HG03378 (cell line): ENCODE results near the gene FOXN3.
"Not testable (repeated sequence)": the region's sequence is repeated elsewhere in the genome, so short reads cannot be mapped to it uniquely, and the experiment has no call there.

Experiments used
- ATAC-seq: cut with Tn5 transposase; IDR thresholded peaks from one replicate; pipeline ENCODE4 v1.9.1; 2021; ENCODE audit warnings: mild to moderate bottlenecking, moderate library complexity; ENCODE audit not compliant: unreplicated experiment

FOXN3 gene

DNA sequence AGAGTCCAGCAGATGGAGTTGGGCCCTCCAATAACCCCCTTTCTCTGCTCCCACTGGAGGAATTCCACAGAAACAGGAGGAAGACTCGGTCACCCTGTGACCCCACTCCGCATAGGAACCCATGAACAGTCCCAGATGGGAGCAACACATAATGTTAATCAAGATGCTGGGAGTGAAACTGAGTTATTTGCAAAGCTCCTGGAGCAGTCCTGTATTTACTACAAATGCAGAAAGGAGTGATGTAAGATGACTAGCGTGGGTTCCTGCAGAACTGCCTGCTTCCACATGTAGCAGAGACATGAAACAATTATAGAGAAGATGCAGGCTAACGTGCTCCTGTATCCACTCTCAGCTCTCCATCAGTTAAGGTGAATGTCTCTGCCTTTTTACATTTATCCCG lies 274.7 kb downstream of the FOXN3 start:
- no peak for ATAC-seq

DNA sequence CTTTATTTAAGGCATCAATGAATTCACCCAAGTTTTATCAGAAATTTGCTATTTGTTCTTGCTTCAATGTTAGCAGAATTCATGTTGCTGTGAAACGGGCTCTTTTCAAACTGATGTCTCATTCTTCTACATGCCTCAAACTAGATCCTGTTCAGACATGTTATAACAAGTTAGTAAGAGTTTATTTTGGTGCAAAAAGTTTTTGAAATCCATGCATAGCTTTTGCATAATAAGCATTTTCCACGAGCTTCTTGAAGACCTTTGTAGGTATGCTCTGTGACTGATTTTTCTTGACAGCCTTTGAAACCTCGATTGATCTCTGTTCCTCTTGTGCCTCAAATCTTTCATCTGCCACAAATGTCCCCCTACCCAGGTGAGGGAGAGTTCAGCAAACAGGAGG lies 275.2 kb downstream of the FOXN3 start:
- no peak for ATAC-seq

- no peak for ATAC-seq
Measured at GRCh38 chr14:89140326-89140725, 276.7 kb downstream of the FOXN3 start.

DNA sequence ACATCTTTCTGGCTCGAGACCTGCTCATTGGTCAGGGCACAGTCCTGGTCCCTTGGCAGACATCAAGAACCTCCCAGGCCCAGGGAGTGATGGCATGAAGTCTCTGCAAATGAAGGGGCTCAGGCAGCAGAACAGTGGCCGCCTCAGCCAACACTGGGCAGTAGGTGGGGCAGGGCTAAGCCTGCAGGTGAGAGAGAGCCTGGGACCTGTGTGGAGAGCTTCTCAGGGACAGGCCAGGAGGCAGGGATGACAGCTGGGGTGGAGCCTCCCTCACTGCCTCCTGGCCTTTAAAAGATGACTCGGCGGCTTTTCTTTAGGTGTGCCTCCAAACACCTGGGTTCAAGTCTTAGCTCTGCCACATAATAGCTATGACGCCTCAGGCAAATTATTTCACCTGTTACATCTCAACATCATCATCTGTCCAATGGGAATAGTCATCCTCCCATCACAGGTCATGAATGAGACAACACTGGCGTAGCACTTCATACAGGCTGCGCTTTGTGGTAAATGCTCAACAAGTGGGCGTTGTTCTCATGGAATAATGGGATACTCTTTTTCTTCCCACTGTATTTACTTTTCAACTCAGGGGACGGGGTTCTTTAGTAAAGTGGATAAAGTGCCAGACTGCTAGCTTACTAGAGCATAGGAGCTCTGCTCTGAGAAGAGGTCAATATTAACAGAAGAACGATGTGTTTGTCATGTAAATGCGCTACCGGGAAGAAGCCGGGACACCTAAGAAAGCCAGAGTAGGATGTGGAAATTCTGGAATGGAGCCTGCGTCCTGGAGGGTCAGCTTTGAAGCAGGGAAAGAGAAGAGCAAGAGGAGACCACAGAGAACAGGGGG lies 277.4 kb downstream of the FOXN3 start:
- no peak for ATAC-seq

GRCh38 chr14:89138846-89139245 lies 278.2 kb downstream of the FOXN3 start:
- ATAC-seq = no peak

- ATAC-seq = no peak
Measured at GRCh38 chr14:89137526-89138163, 279.4 kb downstream of the FOXN3 start.

DNA sequence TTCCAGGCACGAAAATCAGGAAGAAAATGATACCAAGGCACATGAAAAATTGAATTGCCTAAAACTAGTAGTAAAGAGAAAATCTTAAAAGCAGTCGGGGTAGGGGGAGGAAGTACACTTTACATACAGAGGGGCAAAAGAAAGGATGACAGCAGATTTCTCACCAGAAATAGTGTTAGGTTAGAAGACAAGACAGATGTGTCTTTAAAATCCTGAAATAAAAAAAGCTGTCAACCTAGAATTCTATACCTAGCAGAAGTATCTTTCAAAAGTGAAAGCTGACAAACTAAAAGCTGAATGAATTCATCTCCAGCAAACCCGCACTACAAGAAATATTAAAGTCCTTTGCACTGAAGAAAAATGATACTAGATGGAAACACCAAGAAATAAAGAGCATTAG lies 280.4 kb downstream of the FOXN3 start:
- no peak for ATAC-seq

GRCh38 chr14:89134640-89135039 lies 282.4 kb downstream of the FOXN3 start:
- no peak for ATAC-seq

- ATAC-seq = no peak
Measured at GRCh38 chr14:89131004-89131750, 285.9 kb downstream of the FOXN3 start.

DNA sequence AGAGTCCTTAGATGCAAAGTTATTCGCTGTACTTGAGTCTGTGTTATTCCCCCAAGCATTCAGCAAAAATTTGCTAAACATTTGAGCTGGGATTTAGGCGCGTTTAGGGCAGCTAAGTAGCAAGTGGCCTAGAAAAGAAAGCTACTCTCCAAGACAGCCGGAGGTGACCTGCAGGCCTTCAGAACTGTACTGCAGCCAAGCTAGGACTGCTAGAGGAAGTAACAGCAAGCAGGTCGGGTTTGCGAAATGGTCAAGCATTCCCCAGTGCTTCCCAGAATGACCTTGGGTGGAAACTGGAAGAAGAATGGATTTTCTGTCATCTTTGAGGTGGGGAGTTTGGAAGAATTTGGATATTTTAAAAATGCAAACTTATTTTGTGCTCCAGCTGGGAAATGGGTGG lies 287.5 kb downstream of the FOXN3 start:
- no peak for ATAC-seq

DNA sequence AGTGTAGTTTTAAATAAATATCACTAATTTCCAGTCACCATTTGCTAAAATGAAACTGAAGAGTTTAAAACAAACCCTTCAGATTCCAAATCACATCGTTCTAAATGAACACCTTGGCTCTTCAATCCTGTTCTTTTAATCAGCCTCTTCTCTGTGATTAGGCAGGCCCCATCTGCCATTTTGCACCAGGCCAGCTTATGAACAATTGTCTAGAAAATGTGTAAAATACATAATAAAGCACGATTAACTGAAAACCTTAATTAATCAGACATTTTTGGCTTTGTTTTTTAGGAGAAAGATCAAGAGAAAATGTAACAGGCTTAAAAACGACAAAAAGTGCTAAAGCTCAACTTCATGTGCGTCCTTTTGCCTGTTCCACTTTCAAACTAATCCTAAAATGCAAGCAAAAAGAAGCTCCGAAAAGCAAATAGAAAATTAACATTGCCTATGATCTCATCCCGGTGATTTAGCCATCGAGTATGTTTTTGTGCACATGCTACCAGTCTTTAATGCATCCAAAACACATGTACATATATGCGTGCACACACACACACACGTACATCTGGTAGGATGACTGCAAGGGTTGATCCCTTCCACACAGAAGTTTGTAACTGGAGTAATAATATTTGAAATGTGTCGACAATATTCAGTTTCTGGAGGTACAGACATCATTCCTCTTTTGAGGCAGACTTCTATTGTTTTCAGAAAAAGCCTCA lies 288.6 kb downstream of the FOXN3 start:
- no peak for ATAC-seq

DNA sequence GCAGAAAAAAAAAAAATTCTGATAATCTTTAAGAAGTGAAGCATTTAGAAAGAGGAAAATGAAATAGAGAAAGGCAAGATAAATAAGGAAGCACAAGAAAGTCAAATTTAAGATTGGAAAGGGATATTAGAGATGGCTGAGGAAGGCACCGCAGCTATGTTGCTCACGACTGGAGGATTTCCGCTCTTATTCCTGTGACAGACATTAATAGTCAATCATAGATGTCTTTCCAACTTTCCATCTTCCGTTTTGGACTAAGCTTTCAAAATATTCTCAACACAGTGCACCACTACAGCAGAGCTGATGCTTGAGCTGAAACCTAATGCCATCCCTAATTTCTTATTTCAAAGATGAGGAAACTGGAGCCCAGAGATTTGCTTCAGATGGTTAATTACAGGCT lies 290.6 kb downstream of the FOXN3 start:
- ATAC-seq = no peak

DNA sequence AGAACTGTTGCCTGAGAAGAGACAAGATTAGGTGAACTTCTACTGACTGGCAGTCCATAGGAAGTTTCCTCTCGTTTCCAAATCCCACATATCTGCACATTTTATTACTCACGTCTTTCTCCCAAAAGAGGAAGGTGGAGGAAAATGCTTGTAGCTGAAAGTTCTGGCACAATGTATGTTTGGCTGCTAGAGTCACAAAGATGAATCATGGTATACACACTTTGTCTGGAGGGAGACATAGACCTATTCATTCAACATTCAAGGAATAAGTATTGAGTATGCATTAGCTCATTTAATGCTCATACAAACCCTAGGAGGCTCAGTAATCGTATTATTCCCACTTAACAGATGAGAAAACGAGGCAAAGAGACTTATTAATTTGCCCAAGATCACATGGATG lies 291.8 kb downstream of the FOXN3 start:
- no peak for ATAC-seq

- no peak for ATAC-seq
Measured at GRCh38 chr14:89123851-89124250, 293.2 kb downstream of the FOXN3 start.

- no peak for ATAC-seq
Measured at GRCh38 chr14:89123215-89123614, 293.8 kb downstream of the FOXN3 start.

DNA sequence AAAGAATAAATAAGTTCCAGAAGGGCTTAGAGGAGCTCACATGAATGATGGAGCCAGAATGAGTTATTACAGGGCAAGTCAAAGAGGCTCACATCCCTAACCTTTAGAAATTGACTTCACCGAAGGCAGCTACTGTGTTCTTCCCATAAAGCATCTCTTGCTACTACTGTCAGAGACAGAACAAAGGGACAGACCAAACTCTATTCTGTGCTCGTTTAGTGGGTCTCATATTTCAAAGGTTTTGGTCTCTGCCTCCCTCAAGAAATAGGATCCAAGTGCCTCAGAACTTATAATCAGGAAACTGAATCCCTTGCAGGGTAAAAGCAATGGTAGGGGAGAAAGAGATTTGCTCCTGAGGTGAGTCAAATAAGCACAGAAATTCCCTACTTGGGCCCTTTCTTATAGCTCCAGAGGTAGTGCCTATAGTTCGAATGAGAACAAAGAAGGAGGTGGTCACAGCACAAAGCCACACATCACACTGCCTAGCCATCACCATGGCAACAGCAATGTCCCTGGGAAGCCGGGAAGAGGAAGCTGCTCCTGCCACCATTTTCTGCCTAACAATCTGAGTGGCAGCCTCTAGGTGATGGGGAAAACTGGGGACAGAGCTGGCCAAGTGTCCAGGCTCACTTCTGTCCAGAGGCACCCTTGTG lies 294.9 kb downstream of the FOXN3 start:
- ATAC-seq = no peak

- ATAC-seq = no peak
Measured at GRCh38 chr14:89117012-89117411, 300.0 kb downstream of the FOXN3 start.

DNA sequence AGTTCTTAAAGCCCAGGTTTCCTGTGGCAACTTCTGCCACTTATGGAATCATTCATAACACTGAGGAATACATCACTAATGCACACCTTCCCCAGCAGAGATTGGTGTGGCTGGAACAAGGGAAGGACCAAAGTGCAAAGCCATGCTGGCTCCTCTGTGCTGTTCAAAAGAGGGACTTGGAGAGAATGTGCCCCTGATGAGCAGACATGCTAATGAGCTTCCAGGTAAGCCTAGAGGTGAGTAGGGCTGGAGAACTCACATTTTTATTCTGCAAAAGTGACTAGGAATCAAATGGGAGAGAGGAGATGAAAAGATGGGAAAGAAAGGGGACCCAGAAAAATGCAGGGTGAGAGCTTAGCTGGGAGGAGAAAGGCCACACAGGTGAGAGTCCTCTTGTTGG lies 302.9 kb downstream of the FOXN3 start:
- no peak for ATAC-seq

DNA sequence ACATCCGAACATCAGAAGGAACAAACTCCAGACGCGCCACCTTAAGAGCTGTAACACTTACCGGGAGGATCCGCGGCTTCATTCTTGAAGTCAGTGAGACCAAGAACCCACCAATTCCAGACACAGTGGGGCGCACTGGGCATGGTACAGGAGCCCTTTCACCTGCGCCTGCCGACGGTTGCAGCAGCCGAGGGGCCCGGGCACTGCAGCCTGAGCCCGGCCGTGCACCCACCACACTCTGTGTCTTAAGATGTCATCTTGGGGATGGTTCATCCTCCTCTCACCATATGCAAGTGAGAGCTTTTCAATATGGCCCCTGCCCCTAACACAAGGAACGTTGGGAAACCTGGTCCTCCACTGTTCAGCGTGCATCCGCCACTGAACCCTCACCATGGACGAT lies 304.3 kb downstream of the FOXN3 start:
- no peak for ATAC-seq

- not testable (repeated sequence) for ATAC-seq
Measured at GRCh38 chr14:89111766-89112543, 305.1 kb downstream of the FOXN3 start.
